HepG2 (cell line): ENCODE results near the gene HOXA7. TPM values are rescaled to one million over a fixed set of nuclear protein-coding genes. Genes with fewer than 3 reads are reported as not detected.
A peak's percentile ranks its signal among the peaks of the same experiment; 100 is the strongest.

Experiments
- CC2D1A ChIP-seq: sonication (generic); formaldehyde crosslinking; IDR thresholded peaks from 2 replicates; pipeline ENCODE4 v1.8.1; 2023; ENCODE audit warnings: mild to moderate bottlenecking, missing genetic modification reagents
- FOXA3 ChIP-seq: IDR thresholded peaks from 2 replicates; pipeline ENCODE4 v1.6.1; 2016; ENCODE audit warnings: missing genetic modification reagents, missing compliant biosample characterization
- GATAD2A ChIP-seq: IDR thresholded peaks from 2 replicates; pipeline ENCODE4 v1.6.1; 2016
- GMEB1 ChIP-seq: sonication (generic); formaldehyde crosslinking; IDR thresholded peaks from 2 replicates; pipeline ENCODE4 v1.5.1; 2020; ENCODE audit warnings: missing genetic modification reagents, mild to moderate bottlenecking, borderline replicate concordance
- HMGXB4 ChIP-seq, 2 experiments: sonication (generic) in 1 of 2; formaldehyde crosslinking in 1 of 2; IDR thresholded peaks; 2 replicates each; pipeline versions ENCODE4 v1.4.0 to v1.6.1; 2018 to 2020; ENCODE audit warnings: missing genetic modification reagents in 2 of 2, borderline replicate concordance in 1 of 2, low read depth in 1 of 2, mild to moderate bottlenecking in 1 of 2, missing biosample characterization in 1 of 2
- HNF4A ChIP-seq: sonication (generic); formaldehyde crosslinking; IDR thresholded peaks from 2 replicates; pipeline ENCODE4 v1.4.0; 2020; ENCODE audit warnings: missing genetic modification reagents
- NAIF1 ChIP-seq: sonication (generic); formaldehyde crosslinking; IDR thresholded peaks from 2 replicates; pipeline ENCODE4 v1.5.0; 2020; ENCODE audit warnings: mild to moderate bottlenecking, missing genetic modification reagents, borderline replicate concordance
- SNAPC5 ChIP-seq: sonication (generic); formaldehyde crosslinking; IDR thresholded peaks from 2 replicates; pipeline ENCODE4 v1.8.1; 2023; ENCODE audit warnings: mild to moderate bottlenecking, missing genetic modification reagents, borderline replicate concordance
- TAF15 ChIP-seq: fragments of 200-400 bp; formaldehyde crosslinking; IDR thresholded peaks from one replicate; pipeline ENCODE4 v1.6.1; 2018; ENCODE audit warnings: mild to moderate bottlenecking, low read depth, low read length; ENCODE audit not compliant: poor library complexity, severe bottlenecking
- TBL1XR1 ChIP-seq: fragments of 150-350 bp; IDR thresholded peaks from 2 replicates; pipeline ENCODE4 v1.6.1; 2014; ENCODE audit warnings: borderline replicate concordance, low read length; ENCODE audit not compliant: partially characterized antibody
- U2AF1 ChIP-seq: fragments of 200-400 bp; formaldehyde crosslinking; optimal IDR thresholded peaks from 2 replicates; pipeline ENCODE3; 2017; ENCODE audit warnings: mild to moderate bottlenecking, low read depth, low read length
- ZNF10 ChIP-seq: sonication (generic); formaldehyde crosslinking; IDR thresholded peaks from 2 replicates; pipeline ENCODE4 v1.4.0; 2020; ENCODE audit warnings: mild to moderate bottlenecking, low read depth, missing genetic modification reagents, borderline replicate concordance
- ZNF446 ChIP-seq: sonication (generic); formaldehyde crosslinking; IDR thresholded peaks from 2 replicates; pipeline ENCODE4 v1.5.0; 2020; ENCODE audit warnings: mild to moderate bottlenecking, missing genetic modification reagents
- ZNF616 ChIP-seq: sonication (generic); formaldehyde crosslinking; IDR thresholded peaks from 2 replicates; pipeline ENCODE4 v1.5.0; 2020; ENCODE audit warnings: low read depth, mild to moderate bottlenecking, missing genetic modification reagents
- ZNF619 ChIP-seq: sonication (generic); formaldehyde crosslinking; IDR thresholded peaks from 2 replicates; pipeline ENCODE4 v1.4.0; 2020; ENCODE audit warnings: mild to moderate bottlenecking, missing genetic modification reagents
- ZNF75D ChIP-seq: sonication (generic); formaldehyde crosslinking; IDR thresholded peaks from 2 replicates; pipeline ENCODE4 v1.8.1; 2023; ENCODE audit warnings: missing genetic modification reagents, mild to moderate bottlenecking, borderline replicate concordance
- ZNF839 ChIP-seq: sonication (generic); formaldehyde crosslinking; IDR thresholded peaks from 2 replicates; pipeline ENCODE4 v1.4.0; 2020; ENCODE audit warnings: missing genetic modification reagents, mild to moderate bottlenecking, borderline replicate concordance
- polyA plus RNA-seq, 8 experiments: library from polyadenylated mRNA; depleted of rRNA in 3 of 8; stranded (reverse) in 7 of 8; unstranded in 1 of 8; fragments of >200 nt; fragmentation: Illumina TruSeq in 4 of 8; extraction: Trizol in 4 of 8; gene quantifications; 2 replicates each; pipeline versions ENCODE4 v1.2.1 to v1.2.3, GENCODE V29; 2011 to 2016; ENCODE audit warnings: low read depth in 4 of 8, missing spikeins in 1 of 8, mixed read lengths in 1 of 8; ENCODE audit not compliant: insufficient read depth in 1 of 8
- total RNA-seq, 5 experiments: library from RNA; depleted of rRNA; stranded (reverse); fragments of >200 nt; fragmentation: Illumina TruSeq; extraction: Trizol; gene quantifications; 2 replicates each; pipeline ENCODE4 v1.2.3, GENCODE V29; 2016; ENCODE audit warnings: low read depth in 1 of 5
- TF ChIP-seq, protein P1 (sequence below): sonication (generic); formaldehyde crosslinking; IDR thresholded peaks from 2 replicates; pipeline ENCODE4 v1.5.1; 2020; ENCODE audit warnings: missing genetic modification reagents, mild to moderate bottlenecking, borderline replicate concordance
- TF ChIP-seq, protein P2 (sequence below): sonication (generic); formaldehyde crosslinking; IDR thresholded peaks from 2 replicates; pipeline ENCODE4 v1.8.0; 2022; ENCODE audit warnings: missing genetic modification reagents, mild to moderate bottlenecking, moderate library complexity, borderline replicate concordance

HOXA7 gene
- total and polyA plus RNA-seq, 2 of the 13 experiments (the other 11 are each of a cell fraction or from before 2014, with no cell fraction given), result 0.05 TPM; not detected in 1

- no peak for TF ChIP-seq GMEB1
- TF ChIP-seq, protein P1, sequence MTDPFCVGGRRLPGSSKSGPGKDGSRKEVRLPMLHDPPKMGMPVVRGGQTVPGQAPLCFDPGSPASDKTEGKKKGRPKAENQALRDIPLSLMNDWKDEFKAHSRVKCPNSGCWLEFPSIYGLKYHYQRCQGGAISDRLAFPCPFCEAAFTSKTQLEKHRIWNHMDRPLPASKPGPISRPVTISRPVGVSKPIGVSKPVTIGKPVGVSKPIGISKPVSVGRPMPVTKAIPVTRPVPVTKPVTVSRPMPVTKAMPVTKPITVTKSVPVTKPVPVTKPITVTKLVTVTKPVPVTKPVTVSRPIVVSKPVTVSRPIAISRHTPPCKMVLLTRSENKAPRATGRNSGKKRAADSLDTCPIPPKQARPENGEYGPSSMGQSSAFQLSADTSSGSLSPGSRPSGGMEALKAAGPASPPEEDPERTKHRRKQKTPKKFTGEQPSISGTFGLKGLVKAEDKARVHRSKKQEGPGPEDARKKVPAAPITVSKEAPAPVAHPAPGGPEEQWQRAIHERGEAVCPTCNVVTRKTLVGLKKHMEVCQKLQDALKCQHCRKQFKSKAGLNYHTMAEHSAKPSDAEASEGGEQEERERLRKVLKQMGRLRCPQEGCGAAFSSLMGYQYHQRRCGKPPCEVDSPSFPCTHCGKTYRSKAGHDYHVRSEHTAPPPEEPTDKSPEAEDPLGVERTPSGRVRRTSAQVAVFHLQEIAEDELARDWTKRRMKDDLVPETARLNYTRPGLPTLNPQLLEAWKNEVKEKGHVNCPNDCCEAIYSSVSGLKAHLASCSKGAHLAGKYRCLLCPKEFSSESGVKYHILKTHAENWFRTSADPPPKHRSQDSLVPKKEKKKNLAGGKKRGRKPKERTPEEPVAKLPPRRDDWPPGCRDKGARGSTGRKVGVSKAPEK (CRISPR knock-in tag), result no peak
- TF ChIP-seq TAF15, result no peak
- peak; percentile 54 for TF ChIP-seq FOXA3
- no peak for TF ChIP-seq CC2D1A (CRISPR knock-in tag)
- no peak for TF ChIP-seq SNAPC5
- TF ChIP-seq GATAD2A (CRISPR knock-in tag), result peak; percentile 80
- TF ChIP-seq NAIF1 (CRISPR knock-in tag), result no peak
- no peak for TF ChIP-seq ZNF616 (CRISPR knock-in tag)
- no peak for TF ChIP-seq ZNF75D (CRISPR knock-in tag)
- TF ChIP-seq ZNF619 (CRISPR knock-in tag), result no peak
- TF ChIP-seq ZNF446, result no peak
- TF ChIP-seq U2AF1, result no peak
- peak; percentile 94 for TF ChIP-seq HNF4A
- no peak for TF ChIP-seq ZNF10 (CRISPR knock-in tag)
- no peak for TF ChIP-seq ZNF839 (CRISPR knock-in tag)
- peak; percentile 64 for TF ChIP-seq TBL1XR1
- peak in 1 of 2 experiments; percentile 10; a peak in 1 of 4 replicates for TF ChIP-seq HMGXB4 (CRISPR knock-in tag; IDR thresholded peaks at IDR 0.05; ENCODE audit: borderline replicate concordance in 1 of 2, low read depth in 1 of 2)
- TF ChIP-seq, protein P2, sequence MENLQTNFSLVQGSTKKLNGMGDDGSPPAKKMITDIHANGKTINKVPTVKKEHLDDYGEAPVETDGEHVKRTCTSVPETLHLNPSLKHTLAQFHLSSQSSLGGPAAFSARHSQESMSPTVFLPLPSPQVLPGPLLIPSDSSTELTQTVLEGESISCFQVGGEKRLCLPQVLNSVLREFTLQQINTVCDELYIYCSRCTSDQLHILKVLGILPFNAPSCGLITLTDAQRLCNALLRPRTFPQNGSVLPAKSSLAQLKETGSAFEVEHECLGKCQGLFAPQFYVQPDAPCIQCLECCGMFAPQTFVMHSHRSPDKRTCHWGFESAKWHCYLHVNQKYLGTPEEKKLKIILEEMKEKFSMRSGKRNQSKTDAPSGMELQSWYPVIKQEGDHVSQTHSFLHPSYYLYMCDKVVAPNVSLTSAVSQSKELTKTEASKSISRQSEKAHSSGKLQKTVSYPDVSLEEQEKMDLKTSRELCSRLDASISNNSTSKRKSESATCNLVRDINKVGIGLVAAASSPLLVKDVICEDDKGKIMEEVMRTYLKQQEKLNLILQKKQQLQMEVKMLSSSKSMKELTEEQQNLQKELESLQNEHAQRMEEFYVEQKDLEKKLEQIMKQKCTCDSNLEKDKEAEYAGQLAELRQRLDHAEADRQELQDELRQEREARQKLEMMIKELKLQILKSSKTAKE (CRISPR knock-in tag), result peak; percentile 86
Measured at GRCh38 chr7:27133409-27134231, 22.9 kb downstream of the HOXA7 start (continued).
